ENCODE data around the gene ATP8B1.
A peak's percentile ranks its signal among the peaks of the same experiment; 100 is the strongest.
"Not testable (repeated sequence)": the region's sequence is repeated elsewhere in the genome, so short reads cannot be mapped to it uniquely, and the experiment has no call there.

Gene ATP8B1

DNA sequence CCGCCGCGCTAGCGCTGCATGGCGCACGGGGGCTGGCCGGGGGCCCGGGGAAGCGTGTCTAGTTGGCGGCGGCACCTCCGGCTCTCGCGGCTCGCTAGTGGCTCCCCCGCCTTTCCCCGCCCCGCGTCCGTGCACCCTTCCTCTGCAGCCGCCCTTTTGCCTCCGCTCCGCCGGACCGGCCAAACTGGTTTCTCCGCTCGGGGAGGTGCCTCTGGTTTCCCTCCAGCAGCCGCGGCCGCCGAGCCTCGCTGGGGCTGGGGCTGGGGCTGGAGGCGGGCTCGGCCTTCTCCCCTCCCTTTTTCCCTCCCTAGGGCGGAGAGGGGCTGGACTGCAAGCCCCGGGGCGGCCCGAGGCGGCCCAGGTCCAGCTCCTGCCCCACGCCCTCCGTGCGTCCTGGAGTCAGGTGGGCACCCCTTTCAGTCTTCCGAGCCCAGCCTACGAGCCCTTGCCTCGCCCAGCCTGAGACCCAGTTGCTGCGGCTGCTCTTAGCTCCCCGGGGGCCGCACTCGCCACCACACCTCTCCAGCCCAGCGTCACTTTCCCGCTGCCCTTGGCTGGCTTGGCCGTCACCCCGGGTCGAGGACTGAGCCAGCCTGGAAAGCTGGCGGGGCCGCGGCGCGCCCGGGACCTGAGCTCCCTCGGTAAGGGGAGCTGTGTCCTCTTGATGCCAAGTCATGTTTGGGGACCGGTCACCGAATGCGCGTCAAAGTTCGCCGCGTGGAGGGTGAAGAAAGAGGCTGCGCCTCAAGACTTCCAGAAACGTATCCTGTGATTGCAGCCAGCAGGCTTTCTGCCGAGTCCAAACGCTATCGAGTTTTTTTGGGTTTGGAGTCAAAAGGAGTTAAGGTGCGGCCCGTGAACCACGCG lies at the start of gene ATP8B1:
Gene ATP8B1, minus strand, starts transcription at position 213 of the 867 bp plus-strand sequence. CDS start 71,508 bp downstream, outside the sequence.
- H3K4me1 Mint-ChIP-seq (ENCODE audit: low read depth): peaks cover 11% of the 10 kb centered on the region
- H3K9me3 Mint-ChIP-seq (ENCODE audit: low read depth): no peaks in the 10 kb centered on the region
- H3K27ac Mint-ChIP-seq: no peak within 1 kb of the TSS
- H3K36me3 Mint-ChIP-seq: no peaks in the 10 kb centered on the region
- peak within 1 kb of the TSS; percentile 71 for H3K4me3 Mint-ChIP-seq
- peaks cover 36% of the 10 kb centered on the region for H3K27me3 Mint-ChIP-seq

DNA sequence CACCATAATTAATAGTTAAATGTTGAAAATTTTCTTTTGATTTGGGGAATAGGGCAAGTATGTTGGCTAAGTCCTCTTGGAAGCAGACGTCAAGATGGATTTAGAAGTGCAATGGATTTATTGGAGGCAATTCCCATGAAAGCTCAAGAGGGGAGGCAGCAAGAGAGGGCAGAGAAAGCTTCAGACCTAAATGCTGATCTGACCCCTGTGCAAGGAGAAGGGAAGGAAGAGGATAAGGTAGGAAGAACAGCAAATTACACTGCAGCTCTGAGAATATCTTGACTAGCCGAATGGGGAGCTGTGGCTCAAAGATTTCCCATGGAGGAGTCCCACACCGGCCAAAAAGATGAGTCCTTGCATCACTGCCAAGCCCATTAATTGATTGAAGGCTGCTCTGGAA lies 46.9 kb upstream of the ATP8B1 start:
- Mint-ChIP-seq H3K36me3 (no peaks in the 10 kb centered on the region), H3K27ac (no peak overlapping the region), H3K4me1 (ENCODE audit: low read depth) (no peaks in the 10 kb centered on the region), H3K4me3 (no peak overlapping the region), H3K9me3 (ENCODE audit: low read depth) (no peaks in the 10 kb centered on the region), H3K27me3 (peaks cover 2% of the 10 kb centered on the region)

DNA sequence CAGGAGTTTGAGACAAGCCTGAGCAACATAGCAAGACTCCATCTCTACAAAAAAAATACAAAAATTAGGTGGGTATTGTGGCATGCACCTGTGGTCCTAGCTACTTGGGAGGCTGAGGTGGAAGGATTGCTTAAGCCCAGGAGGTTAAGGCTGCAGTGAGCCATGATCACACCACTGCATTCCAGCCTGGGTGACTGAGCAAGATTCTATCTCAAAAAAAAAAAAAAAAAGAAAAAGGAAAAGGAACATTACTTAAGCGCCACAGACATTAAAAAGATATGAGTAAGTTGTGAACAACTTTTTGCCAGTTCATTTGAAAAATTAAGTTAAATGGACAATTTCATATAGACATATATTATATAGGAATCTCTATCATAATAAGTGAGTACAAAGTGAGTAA lies 45.3 kb upstream of the ATP8B1 start:
- not testable (repeated sequence) for H3K36me3 Mint-ChIP-seq; H3K27ac Mint-ChIP-seq; H3K4me1 Mint-ChIP-seq (ENCODE audit: low read depth); H3K4me3 Mint-ChIP-seq; H3K9me3 Mint-ChIP-seq (ENCODE audit: low read depth); H3K27me3 Mint-ChIP-seq

DNA sequence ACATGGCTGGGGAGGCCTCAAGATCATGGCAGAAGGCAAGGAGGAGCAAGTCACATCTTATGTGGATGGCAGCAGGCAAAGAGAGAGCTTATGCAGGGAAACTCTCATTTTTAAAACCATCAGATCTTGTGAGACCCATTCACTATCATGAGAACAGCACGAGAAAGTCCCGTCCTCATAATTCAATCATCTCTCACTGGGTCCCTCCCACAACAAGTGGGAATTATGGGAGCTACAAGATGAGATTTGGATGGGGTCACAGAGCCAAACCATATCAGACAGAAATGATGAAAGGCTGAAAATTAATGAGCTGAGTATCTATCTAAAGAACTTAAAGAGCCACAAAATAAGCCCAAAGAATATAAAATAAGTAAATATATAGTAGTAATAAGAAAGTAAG lies 44.3 kb upstream of the ATP8B1 start:
- H3K9me3 Mint-ChIP-seq (ENCODE audit: low read depth); H3K4me3 Mint-ChIP-seq; H3K36me3 Mint-ChIP-seq; H3K4me1 Mint-ChIP-seq (ENCODE audit: low read depth); H3K27me3 Mint-ChIP-seq; H3K27ac Mint-ChIP-seq: not testable (repeated sequence)

DNA sequence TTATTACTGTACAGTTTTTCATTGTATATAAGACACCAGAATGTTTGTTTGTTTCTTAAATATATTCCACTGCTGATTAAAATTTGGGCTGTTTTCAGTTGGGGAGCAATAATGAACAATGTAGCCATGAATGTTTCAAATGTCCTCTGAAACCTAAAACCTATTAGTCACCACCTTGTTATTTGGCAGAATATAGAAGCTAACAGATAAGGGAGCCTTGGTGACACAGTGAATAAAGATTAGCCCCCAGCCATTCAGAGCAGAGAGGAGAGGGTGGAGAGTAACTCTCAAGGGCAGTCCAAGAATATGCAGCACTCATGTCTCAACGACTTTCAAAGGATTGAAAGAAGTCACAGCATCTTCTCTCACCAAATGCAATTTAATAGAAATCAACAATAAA lies 43.1 kb upstream of the ATP8B1 start:
- Mint-ChIP-seq H3K4me1 (ENCODE audit: low read depth) (peaks cover 11% of the 10 kb centered on the region), H3K36me3 (no peaks in the 10 kb centered on the region), H3K27ac (no peak overlapping the region), H3K9me3 (ENCODE audit: low read depth) (no peaks in the 10 kb centered on the region), H3K4me3 (no peak overlapping the region), H3K27me3 (peaks cover 5% of the 10 kb centered on the region)

DNA sequence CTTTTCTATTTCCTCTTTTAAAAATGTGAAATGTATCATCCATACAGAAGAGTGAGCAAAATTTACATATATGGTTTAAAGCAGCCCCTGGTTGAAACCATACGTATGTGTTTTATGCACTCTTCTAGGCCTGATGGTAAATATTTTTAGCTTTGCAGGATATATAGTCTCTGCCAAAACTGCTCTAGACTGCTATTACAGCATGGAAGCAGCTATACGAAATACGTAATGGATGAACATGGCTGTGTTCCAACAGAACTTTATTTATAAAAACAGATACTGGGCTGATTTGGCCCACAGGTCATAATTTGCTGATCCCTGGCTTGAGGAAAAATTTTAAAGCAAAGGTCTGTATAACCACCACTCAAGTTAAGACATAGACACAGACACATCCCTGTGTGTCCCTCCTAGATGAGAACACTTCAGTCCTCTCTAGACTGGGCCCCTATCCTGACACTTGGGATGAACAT lies 42.5 kb upstream of the ATP8B1 start:
- Mint-ChIP-seq H3K4me1 (ENCODE audit: low read depth) (peaks cover 14% of the 10 kb centered on the region), H3K4me3 (no peak overlapping the region), H3K9me3 (ENCODE audit: low read depth) (no peaks in the 10 kb centered on the region), H3K27ac (no peak overlapping the region), H3K27me3 (peaks cover 5% of the 10 kb centered on the region), H3K36me3 (no peaks in the 10 kb centered on the region)

DNA sequence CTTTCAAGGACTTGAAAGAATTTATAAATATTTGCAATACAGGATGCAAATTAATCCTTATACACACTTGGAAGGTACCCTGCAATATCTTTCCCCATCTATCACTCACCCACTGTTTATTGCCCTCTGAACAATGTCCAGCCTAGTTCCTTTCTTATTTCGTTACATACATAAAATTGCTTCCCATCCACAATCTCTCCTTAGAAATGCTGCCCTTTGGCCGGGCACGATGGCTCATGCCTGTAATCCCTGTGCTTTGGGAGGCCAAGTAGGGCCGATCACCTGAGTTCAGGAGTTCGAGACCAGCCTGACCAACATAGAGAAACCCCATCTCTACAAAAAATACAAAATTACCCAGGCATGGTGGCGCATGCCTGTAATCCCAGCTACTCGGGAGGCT lies 41.2 kb upstream of the ATP8B1 start:
- H3K27ac Mint-ChIP-seq: no peak overlapping the region
- no peaks in the 10 kb centered on the region for H3K9me3 Mint-ChIP-seq (ENCODE audit: low read depth)
- no peak overlapping the region for H3K4me3 Mint-ChIP-seq
- H3K36me3 Mint-ChIP-seq: no peaks in the 10 kb centered on the region
- H3K27me3 Mint-ChIP-seq: peaks cover 5% of the 10 kb centered on the region
- H3K4me1 Mint-ChIP-seq (ENCODE audit: low read depth): peaks cover 14% of the 10 kb centered on the region

DNA sequence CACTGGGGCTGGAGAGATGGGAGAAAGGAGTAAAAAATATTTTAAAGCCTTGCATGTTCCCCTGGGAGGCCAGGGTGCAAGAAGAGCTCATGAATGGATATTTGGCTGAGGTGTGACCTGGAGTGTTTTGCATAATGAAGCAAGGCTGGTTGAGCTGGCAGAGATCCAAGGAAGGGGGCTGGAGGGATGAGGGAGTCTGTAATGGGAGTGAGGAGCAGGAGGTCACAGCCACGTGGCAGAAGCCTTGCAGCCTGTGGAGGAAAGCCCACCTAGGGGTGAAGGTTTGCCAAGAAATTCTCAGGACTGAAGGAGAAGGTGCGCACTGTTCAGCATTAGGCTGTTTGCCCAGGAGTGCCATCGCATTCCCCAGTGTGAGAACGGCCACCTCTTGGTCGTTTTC lies 40.3 kb upstream of the ATP8B1 start:
- H3K9me3 Mint-ChIP-seq (ENCODE audit: low read depth): no peaks in the 10 kb centered on the region
- no peak overlapping the region for H3K27ac Mint-ChIP-seq
- no peaks in the 10 kb centered on the region for H3K36me3 Mint-ChIP-seq
- H3K4me1 Mint-ChIP-seq (ENCODE audit: low read depth): peaks cover 20% of the 10 kb centered on the region
- peaks cover 5% of the 10 kb centered on the region for H3K27me3 Mint-ChIP-seq
- no peak overlapping the region for H3K4me3 Mint-ChIP-seq

DNA sequence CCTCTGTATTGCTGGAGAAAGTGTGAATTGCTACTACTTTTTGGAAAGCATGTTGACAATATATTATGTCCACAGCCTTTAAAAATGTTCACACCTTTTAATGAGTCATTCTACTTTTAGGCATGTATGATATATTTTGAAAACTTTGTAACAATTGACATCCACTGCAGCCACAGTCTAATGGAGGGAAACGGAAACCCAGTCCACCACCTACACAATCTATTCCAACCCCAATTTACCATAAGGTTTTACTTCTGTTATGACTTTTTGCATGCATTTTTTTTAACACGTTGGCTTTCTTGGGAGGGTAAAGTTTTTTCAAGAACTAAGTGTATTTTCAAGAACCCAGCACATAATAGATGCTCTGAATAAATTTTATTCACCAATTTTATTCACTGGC lies 38.5 kb upstream of the ATP8B1 start:
- H3K27ac Mint-ChIP-seq: peak overlapping the region; percentile 61
- peaks cover 7% of the 10 kb centered on the region for H3K27me3 Mint-ChIP-seq
- peaks cover 26% of the 10 kb centered on the region for H3K4me1 Mint-ChIP-seq (ENCODE audit: low read depth)
- no peak overlapping the region for H3K4me3 Mint-ChIP-seq
- no peaks in the 10 kb centered on the region for H3K9me3 Mint-ChIP-seq (ENCODE audit: low read depth)
- H3K36me3 Mint-ChIP-seq: no peaks in the 10 kb centered on the region

DNA sequence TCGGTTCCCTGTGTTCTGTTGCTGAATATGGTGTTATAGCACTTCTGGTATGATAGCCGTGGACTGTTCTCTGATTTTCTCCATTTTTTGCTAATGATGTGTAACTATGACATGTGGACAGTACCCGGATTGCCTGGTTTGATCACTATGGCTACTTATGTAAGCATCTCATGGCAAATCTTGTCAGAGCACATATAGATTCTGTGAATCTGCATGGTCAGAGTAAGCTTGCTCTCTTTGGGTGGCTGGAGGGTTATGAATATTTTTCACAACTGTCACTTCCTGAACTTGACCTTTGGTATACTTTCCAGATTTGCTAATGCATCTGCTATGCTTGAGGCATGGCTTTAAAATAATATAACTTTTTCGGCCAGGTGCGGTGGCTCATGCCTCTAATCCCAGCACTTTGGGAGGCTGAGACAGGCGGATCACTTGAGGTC lies 36.8 kb upstream of the ATP8B1 start:
- Mint-ChIP-seq H3K4me3 (no peak overlapping the region), H3K27me3 (peaks cover 12% of the 10 kb centered on the region), H3K4me1 (ENCODE audit: low read depth) (peaks cover 26% of the 10 kb centered on the region)

DNA sequence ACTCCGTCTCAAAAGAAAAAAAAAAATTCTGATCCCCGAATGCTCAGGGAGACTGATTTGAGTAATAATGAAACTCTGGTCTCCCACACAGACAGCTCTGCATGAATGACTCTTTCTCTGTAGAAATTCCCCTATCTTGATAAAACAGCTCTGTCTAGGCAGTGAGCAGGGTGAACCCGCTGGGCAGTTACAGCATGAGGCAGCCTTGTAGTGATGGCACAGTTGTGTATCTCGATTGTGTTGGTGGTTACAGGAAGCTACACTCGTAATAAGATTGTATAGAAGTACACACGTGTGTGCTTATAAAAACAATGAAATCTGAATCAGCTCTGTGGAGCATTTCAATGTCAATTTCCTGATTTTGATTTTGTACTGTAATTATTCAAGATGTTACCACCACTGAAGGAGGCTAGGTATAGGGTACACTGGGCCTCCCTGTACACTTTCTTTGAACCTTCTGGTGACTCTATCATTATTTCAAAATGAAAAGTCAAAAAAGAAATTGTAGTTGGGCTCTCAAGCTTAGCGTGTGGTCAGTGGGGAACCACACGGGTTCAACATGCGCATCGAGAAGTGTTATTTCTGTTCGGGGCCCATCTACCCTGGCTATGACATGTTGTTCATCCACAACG lies 34.9 kb upstream of the ATP8B1 start:
- H3K9me3 Mint-ChIP-seq (ENCODE audit: low read depth): no peaks in the 10 kb centered on the region
- H3K4me1 Mint-ChIP-seq (ENCODE audit: low read depth): peaks cover 38% of the 10 kb centered on the region
- H3K36me3 Mint-ChIP-seq: no peaks in the 10 kb centered on the region
- peaks cover 8% of the 10 kb centered on the region for H3K27me3 Mint-ChIP-seq
- H3K4me3 Mint-ChIP-seq: no peak overlapping the region
- H3K27ac Mint-ChIP-seq: peak overlapping the region; percentile 1

More for the DNA sequence above, 36.8 kb upstream of the ATP8B1 start:
- Mint-ChIP-seq H3K27ac (no peak overlapping the region), H3K9me3 (ENCODE audit: low read depth) (no peaks in the 10 kb centered on the region), H3K36me3 (no peaks in the 10 kb centered on the region)

DNA sequence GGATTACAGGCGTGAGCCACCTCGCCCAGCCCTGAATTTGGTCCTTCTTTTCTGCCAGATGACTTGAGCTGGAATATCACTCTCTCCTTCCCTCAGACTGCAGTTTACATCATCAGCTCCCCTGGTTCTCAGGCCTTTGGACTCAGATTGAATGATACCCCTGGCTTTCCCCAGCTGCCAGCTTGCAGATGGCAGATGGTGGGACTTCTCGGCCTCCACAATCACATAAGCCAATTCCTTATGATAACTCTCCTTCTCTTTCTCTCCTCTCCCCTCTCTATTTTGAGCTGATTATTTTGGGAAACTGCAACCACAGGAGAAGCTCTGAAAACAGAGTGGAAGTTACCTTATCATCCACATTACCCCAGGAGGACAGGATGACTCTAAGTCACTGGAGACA lies 33.4 kb upstream of the ATP8B1 start:
- H3K9me3 Mint-ChIP-seq (ENCODE audit: low read depth): peaks cover 5% of the 10 kb centered on the region
- H3K27ac Mint-ChIP-seq: peak overlapping the region; percentile 55
- peaks cover 8% of the 10 kb centered on the region for H3K27me3 Mint-ChIP-seq
- H3K4me1 Mint-ChIP-seq (ENCODE audit: low read depth): peaks cover 38% of the 10 kb centered on the region
- H3K36me3 Mint-ChIP-seq: peaks cover 3% of the 10 kb centered on the region
- H3K4me3 Mint-ChIP-seq: no peak overlapping the region

DNA sequence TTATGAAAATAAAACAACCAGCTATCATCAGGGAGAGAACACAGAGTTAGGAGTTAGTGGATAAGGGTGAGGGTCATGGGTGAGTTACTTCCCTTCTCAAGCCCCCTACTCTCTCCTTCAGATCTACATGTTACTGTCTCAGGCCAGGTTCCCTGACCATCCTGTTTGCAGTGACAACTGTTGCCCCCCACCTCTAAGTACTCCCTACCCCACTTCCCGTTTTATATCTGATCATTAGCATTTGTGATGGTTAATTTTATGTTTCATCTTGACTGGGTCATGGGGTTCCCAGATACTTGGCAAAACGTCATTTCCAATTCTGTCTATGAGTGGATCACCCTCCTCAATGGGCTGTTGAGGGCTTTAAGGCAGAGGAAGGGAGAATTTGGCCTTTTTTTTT lies 32.8 kb upstream of the ATP8B1 start:
- H3K27ac Mint-ChIP-seq: no peak overlapping the region
- H3K4me1 Mint-ChIP-seq (ENCODE audit: low read depth): peaks cover 34% of the 10 kb centered on the region
- peaks cover 4% of the 10 kb centered on the region for H3K36me3 Mint-ChIP-seq

DNA sequence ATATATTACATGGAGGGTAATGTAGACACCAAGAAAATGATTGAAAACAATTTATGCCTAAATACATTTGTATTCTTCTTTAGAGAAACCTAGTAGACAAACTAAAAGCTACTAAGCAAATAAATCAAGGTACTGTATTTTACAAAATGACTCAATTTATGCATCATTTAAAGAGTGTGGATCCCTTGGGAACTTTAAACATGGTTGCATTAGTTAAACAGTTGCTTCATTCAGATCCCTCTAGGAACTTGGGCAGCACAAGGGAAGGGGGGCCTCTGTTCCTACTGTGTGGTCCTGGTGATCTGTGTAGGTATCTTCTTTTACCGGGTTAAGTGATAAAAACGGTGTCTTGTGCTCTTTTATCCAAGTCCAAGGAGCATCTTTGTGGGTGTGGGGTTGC lies 31.5 kb upstream of the ATP8B1 start:
- Mint-ChIP-seq H3K27ac (no peak overlapping the region), H3K36me3 (peaks cover 4% of the 10 kb centered on the region), H3K4me1 (ENCODE audit: low read depth) (peaks cover 37% of the 10 kb centered on the region), H3K9me3 (ENCODE audit: low read depth) (peaks cover 6% of the 10 kb centered on the region), H3K4me3 (no peak overlapping the region), H3K27me3 (peaks cover 8% of the 10 kb centered on the region)

More for the DNA sequence above, 32.8 kb upstream of the ATP8B1 start:
- H3K4me3 Mint-ChIP-seq: no peak overlapping the region
- peaks cover 6% of the 10 kb centered on the region for H3K9me3 Mint-ChIP-seq (ENCODE audit: low read depth)
- peaks cover 8% of the 10 kb centered on the region for H3K27me3 Mint-ChIP-seq

DNA sequence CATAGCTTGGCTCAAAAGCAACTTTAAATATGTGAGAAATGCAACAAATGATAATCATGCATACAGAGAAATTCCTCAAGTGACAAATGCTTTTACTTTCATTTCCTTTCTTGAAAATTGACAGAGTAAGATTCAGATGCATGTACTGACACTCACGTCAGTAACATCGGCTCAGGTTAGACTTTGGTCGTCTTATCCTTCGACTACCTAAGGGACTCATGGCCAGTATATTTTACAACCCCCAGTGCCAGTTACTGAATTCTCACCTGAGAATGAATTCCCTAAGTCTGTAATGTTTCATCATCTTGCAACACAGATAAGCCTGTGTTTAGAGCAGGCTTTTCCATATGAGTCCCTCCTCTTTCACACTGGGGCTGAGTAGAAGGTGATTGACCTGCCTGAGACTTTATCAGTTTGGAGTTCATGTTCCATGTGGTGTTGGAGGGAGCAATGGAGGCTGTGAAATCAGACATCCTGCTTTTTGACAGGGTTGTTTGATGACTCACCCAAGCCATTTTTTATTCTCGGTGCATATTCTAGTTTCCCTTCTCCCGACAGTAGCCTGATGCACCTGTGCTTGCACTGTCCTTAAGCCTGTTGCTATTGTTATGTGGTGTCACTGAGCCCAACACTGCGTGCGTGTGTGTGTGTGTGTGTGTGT lies 30.5 kb upstream of the ATP8B1 start:
- H3K27me3 Mint-ChIP-seq: peaks cover 10% of the 10 kb centered on the region
- peak overlapping the region; percentile 73 for H3K4me3 Mint-ChIP-seq
- H3K9me3 Mint-ChIP-seq (ENCODE audit: low read depth): peaks cover 6% of the 10 kb centered on the region
- peaks cover 33% of the 10 kb centered on the region for H3K4me1 Mint-ChIP-seq (ENCODE audit: low read depth)
- H3K36me3 Mint-ChIP-seq: peaks cover 4% of the 10 kb centered on the region
- peak overlapping the region; percentile 91 for H3K27ac Mint-ChIP-seq

Data from activated naive CD8-positive, alpha-beta T cell (primary cell).